GM18870 (cell line): ENCODE results near the gene SIRPA.

Experiments
- ATAC-seq: cut with Tn5 transposase; IDR thresholded peaks from one replicate; pipeline ENCODE4 v1.9.1; 2021; ENCODE audit warnings: moderate library complexity; ENCODE audit not compliant: unreplicated experiment

SIRPA gene

GRCh38 chr20:1930165-1930564 is 35.0 kb downstream of the SIRPA start:
- no peak for ATAC-seq

- ATAC-seq = no peak
These were observed 36.6 kb downstream of the SIRPA start for GRCh38 chr20:1931830-1932229.

- no peak for ATAC-seq
These were observed 37.8 kb downstream of the SIRPA start for GRCh38 chr20:1932971-1933370.

- no peak for ATAC-seq
These were observed 38.3 kb downstream of the SIRPA start for GRCh38 chr20:1933465-1933870.

GRCh38 chr20:1934156-1934555 is 38.9 kb downstream of the SIRPA start:
- ATAC-seq = no peak

- no peak for ATAC-seq
These were observed 39.7 kb downstream of the SIRPA start for GRCh38 chr20:1934721-1935573.

- no peak for ATAC-seq
These were observed 40.6 kb downstream of the SIRPA start for GRCh38 chr20:1935696-1936366.

- no peak for ATAC-seq
These were observed 42.2 kb downstream of the SIRPA start for GRCh38 chr20:1937316-1937976.

GRCh38 chr20:1938464-1939269 is 43.5 kb downstream of the SIRPA start:
- no peak for ATAC-seq

GRCh38 chr20:1939270-1939595 is 44.0 kb downstream of the SIRPA start:
- no peak for ATAC-seq

- ATAC-seq = no peak
These were observed 45.4 kb downstream of the SIRPA start for GRCh38 chr20:1940581-1940980.

GRCh38 chr20:1941226-1941625 is 46.0 kb downstream of the SIRPA start:
- no peak for ATAC-seq

- no peak for ATAC-seq
These were observed 46.9 kb downstream of the SIRPA start for GRCh38 chr20:1942061-1942460.

- no peak for ATAC-seq
These were observed 47.5 kb downstream of the SIRPA start for GRCh38 chr20:1942486-1943274.

GRCh38 chr20:1943275-1944002 is 48.2 kb downstream of the SIRPA start:
- ATAC-seq = no peak

GRCh38 chr20:1944345-1945091 is 49.3 kb downstream of the SIRPA start:
- no peak for ATAC-seq

- ATAC-seq = no peak
These were observed 50.0 kb downstream of the SIRPA start for GRCh38 chr20:1945134-1945618.

- no peak for ATAC-seq
These were observed 50.5 kb downstream of the SIRPA start for GRCh38 chr20:1945660-1946059.

- no peak for ATAC-seq
These were observed 51.2 kb downstream of the SIRPA start for GRCh38 chr20:1946442-1946761.
